Common myeloid progenitor, CD34-positive (primary cell): Measurements from ENCODE around the gene GCNT1.
"Not testable (repeated sequence)": the region's sequence is repeated elsewhere in the genome, so short reads cannot be mapped to it uniquely, and the experiment has no call there.

Experiments
- CTCF ChIA-PET: fragments of 350-600 bp; sonication (Branson Sonifier 250); formaldehyde crosslinking; loops from one replicate; lab custom pipeline; 2021; ENCODE audit warnings: antibody characterized with exemption; lab: Charles Lee
- POLR2A ChIA-PET: fragments of 350-600 bp; sonication (Branson Sonifier 250); formaldehyde crosslinking; loops from one replicate; lab custom pipeline; 2021; ENCODE audit warnings: antibody characterized with exemption; lab: Charles Lee
- DNase-seq, 3 donors: peaks; one replicate each; pipeline versions ENCODE4 v3.0.0 to v3.0.0-alpha.2; 2013
- H3K27ac ChIP-seq, 2 experiments: 1 replicate in 1 of 2; 2 replicates in 1 of 2; pipeline ENCODE4 v1.7.0; 2013; ENCODE audit warnings: inconsistent platforms in 2 of 2, low read length in 2 of 2, mild to moderate bottlenecking in 2 of 2, low read depth in 1 of 2, moderate library complexity in 1 of 2; ENCODE audit not compliant: severe bottlenecking in 2 of 2, insufficient read depth in 1 of 2, poor library complexity in 1 of 2
- H3K27me3 ChIP-seq, 5 experiments: replicated peaks in 2 of 5; 1 replicate in 3 of 5; 2 replicates in 2 of 5; pipeline versions ENCODE4 v1.6.1 to v1.7.0; 2013; ENCODE audit warnings: low read length in 4 of 5, mild to moderate bottlenecking in 2 of 5, moderate library complexity in 2 of 5, inconsistent platforms in 1 of 5; ENCODE audit not compliant: insufficient read depth in 5 of 5, control insufficient read depth in 4 of 5
- H3K36me3 ChIP-seq, 4 experiments: 1 replicate in 2 of 4; 2 replicates in 2 of 4; pipeline versions ENCODE4 v1.6.1 to v1.7.0; 2013; ENCODE audit warnings: low read length in 3 of 4, control low read depth in 1 of 4, mild to moderate bottlenecking in 1 of 4; ENCODE audit not compliant: control insufficient read depth in 4 of 4, insufficient read depth in 4 of 4
- H3K4me1 ChIP-seq, 4 experiments: 1 replicate in 3 of 4; 2 replicates in 1 of 4; pipeline versions ENCODE4 v1.6.1 to v1.7.1; 2013; ENCODE audit warnings: low read length in 3 of 4, mild to moderate bottlenecking in 3 of 4, control low read depth in 1 of 4, inconsistent platforms in 1 of 4, moderate library complexity in 1 of 4; ENCODE audit not compliant: control insufficient read depth in 4 of 4, insufficient read depth in 4 of 4; ENCODE audit errors: control extremely low read depth in 1 of 4
- H3K4me3 ChIP-seq, 7 experiments: 1 replicate in 4 of 7; 2 replicates in 3 of 7; pipeline versions ENCODE4 v1.5.1 to v1.7.0; 2013; ENCODE audit warnings: mild to moderate bottlenecking in 7 of 7, low read length in 6 of 7, moderate library complexity in 6 of 7, inconsistent platforms in 2 of 7, low read depth in 2 of 7, control low read depth in 1 of 7; ENCODE audit not compliant: insufficient read depth in 4 of 7, control insufficient read depth in 1 of 7; ENCODE audit errors: extremely low read depth in 1 of 7
- H3K9me3 ChIP-seq, 5 experiments: 1 replicate in 4 of 5; 2 replicates in 1 of 5; pipeline versions ENCODE4 v1.6.1 to v1.7.1; 2013; ENCODE audit warnings: low read length in 4 of 5, mild to moderate bottlenecking in 2 of 5, inconsistent platforms in 1 of 5, low read depth in 1 of 5, moderate library complexity in 1 of 5; ENCODE audit not compliant: control insufficient read depth in 4 of 5, insufficient read depth in 2 of 5; ENCODE audit errors: control extremely low read depth in 1 of 5
- WGBS: methylation state at CpG from one replicate; pipeline ENCODE4 v1.1.5; 2013; ENCODE audit not compliant: insufficient coverage; 5-methylcytosine and 5-hydroxymethylcytosine counted together

Gene GCNT1

DNA sequence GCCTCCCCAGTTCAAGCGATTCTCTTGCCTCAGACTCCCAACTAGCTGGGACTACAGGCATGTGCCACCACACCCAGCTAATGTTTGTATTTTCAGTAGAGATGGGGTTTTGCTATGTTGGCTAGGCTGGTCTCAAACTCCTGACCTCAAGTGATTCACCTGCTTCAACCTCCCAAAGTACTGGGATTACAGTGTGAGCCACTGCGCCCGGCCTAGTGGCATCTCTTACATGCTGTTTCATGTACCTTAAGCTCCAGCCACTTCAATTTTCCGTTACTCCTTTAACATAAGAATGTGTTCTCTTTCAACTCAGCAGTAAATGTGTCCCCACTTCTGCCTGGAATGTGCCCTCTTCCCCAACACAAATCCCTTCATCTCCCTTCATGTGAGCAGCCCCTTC is 73.9 kb downstream of the GCNT1 start:
- CTCF ChIA-PET = interaction anchor here (0.6 to 1.9 kb wide), 8 partner anchors 8 to 1208 kb away, joined by 3 to 6 read pairs (median 3); partner anchors contain the start of gene GCNT1
- not testable (repeated sequence) for H3K27ac ChIP-seq

DNA sequence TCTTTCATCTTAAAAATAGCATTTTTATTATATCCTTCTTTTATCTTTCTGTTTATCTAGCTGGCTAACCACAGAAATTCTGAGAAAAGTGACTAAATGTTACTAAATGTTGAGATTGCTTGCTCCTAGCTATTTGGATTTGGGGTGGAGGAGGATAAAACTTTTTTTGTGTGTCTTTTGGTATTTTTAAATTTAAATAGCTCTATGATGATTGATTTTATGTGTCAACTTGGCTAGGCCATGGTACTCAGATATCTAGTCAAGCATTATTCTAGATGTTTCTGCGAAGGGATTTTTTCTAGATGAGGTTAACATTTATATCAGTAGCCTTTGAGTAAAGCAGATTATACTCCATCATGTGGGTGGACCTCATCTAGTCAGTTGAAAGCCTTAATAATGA is 75.0 kb downstream of the GCNT1 start:
- H3K27ac ChIP-seq = no peak overlapping the region
- no peak overlapping the region for H3K4me3 ChIP-seq
- H3K36me3 ChIP-seq = no peaks in the 10 kb centered on the region
- peak in 2 of 3 donors; percentile 5 to 10 for DNase-seq
- no peaks in the 10 kb centered on the region for H3K9me3 ChIP-seq
- ChIA-PET POLR2A (no interaction called here), CTCF (interaction anchor here (0.6 to 1.7 kb wide), 8 partner anchors 10 to 100 kb away, joined by 3 to 7 read pairs (median 4); no protein-coding TSS in a partner anchor)
- WGBS = no CpG with 5 or more reads among the region's 1 CpG
- no peaks in the 10 kb centered on the region for H3K27me3 ChIP-seq
- peaks cover 0 to 22% (median 12%) of the 10 kb centered on the region in 4 experiments for H3K4me1 ChIP-seq

More for the DNA sequence above, 73.9 kb downstream of the GCNT1 start:
- DNase-seq, H3K4me3 ChIP-seq, H3K36me3 ChIP-seq, H3K9me3 ChIP-seq, POLR2A ChIA-PET, H3K27me3 ChIP-seq: not testable (repeated sequence)
- WGBS = 100% methylated on average over 3 of the region's 4 CpGs
- H3K4me1 ChIP-seq = peaks cover 0 to 22% (median 12%) of the 10 kb centered on the region in 4 experiments

DNA sequence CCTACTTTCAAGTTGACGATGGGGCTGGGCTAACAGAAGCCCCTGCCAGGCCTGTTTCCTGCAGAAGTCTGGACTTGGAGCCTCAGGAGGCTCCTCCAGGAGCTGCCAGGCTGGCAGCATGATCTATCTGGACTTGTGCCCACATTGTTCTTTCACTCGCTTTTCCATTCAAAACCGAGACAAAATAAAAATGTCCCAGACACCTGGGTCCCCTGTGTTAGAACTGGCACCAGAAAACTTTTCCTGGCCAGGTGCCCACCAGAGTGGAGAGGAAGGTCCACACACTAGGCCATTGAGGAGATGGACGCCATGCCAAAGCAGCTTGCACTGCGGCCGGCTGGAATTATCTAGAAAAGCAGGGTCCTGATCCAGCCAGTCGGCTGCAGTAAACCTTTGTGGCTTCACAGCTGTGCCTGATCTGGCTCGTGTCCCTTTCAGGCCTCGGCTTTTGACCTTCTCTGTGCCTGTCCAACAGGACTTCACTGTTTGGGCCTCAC is 78.2 kb downstream of the GCNT1 start:
- H3K27me3 ChIP-seq = no peaks in the 10 kb centered on the region
- H3K4me1 ChIP-seq = peaks cover 0 to 15% (median 9%) of the 10 kb centered on the region in 4 experiments
- H3K9me3 ChIP-seq = no peaks in the 10 kb centered on the region
- no peak overlapping the region for H3K4me3 ChIP-seq
- POLR2A ChIA-PET = no interaction called here
- H3K36me3 ChIP-seq = no peaks in the 10 kb centered on the region
- WGBS = 91% methylated on average over 9 of the region's 9 CpGs
- no peak overlapping the region for H3K27ac ChIP-seq
- no peak for DNase-seq
- CTCF ChIA-PET = no interaction called here

DNA sequence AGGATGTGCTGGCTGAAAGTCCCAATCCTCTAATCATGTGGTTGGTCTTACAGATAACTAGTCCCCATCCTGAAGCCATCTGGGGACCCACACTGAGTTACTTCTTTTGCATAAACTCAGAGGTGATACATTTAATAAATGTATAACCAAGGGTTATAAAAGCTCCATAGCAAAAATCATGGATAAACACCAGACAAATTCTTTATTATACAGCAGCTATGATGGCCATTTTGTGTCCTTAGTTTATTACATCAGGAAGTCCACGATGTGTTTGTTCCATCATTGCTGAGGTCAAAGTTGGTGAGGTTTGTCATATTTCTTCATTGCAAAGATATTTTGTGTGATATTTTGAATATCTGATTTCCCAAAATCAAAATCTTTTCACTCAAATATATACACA is 80.2 kb downstream of the GCNT1 start:
- DNase-seq = no peak
- no peak overlapping the region for H3K4me3 ChIP-seq
- H3K36me3 ChIP-seq = no peaks in the 10 kb centered on the region
- H3K4me1 ChIP-seq = peaks cover 0 to 2% (median 0%) of the 10 kb centered on the region in 4 experiments
- no CpG with 5 or more reads among the region's 1 CpG for WGBS
- POLR2A ChIA-PET = no interaction called here
- H3K9me3 ChIP-seq = no peaks in the 10 kb centered on the region
- no peaks in the 10 kb centered on the region for H3K27me3 ChIP-seq
- CTCF ChIA-PET = interaction anchor here (1.1 kb wide), 1 partner anchor 53 kb away, joined by 3 read pairs; no protein-coding TSS in a partner anchor
- no peak overlapping the region for H3K27ac ChIP-seq

DNA sequence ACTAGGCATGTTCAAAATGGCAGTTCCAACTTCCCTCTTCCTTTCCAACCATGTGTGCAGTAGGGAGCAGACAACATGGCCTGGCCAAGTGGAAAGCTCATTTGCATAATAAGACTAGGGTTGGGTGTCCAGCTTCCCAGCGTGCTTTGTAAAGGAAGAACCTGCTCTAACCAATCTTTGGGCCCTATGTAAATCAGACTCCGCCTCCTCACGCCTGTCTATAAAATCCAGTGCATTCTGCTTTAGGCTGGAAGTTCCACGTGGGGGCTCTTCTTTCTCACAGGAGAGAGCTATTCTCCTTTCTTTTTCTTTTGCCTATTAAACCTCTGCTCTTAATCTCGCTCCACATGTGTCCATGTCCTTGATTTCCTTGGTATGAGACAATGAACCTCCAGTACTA is 83.4 kb downstream of the GCNT1 start:
- no peak for DNase-seq
- no peaks in the 10 kb centered on the region for H3K36me3 ChIP-seq
- no peaks in the 10 kb centered on the region for H3K27me3 ChIP-seq
- H3K27ac ChIP-seq = no peak overlapping the region
- CTCF ChIA-PET = interaction anchor here (1.0 kb wide), 2 partner anchors 18 to 19 kb away, joined by 3 read pairs; no protein-coding TSS in a partner anchor
- H3K4me3 ChIP-seq = no peak overlapping the region
- POLR2A ChIA-PET = no interaction called here
- no peaks in the 10 kb centered on the region for H3K9me3 ChIP-seq
- no peaks in the 10 kb centered on the region for H3K4me1 ChIP-seq
- WGBS = 100% methylated on average over 4 of the region's 5 CpGs

DNA sequence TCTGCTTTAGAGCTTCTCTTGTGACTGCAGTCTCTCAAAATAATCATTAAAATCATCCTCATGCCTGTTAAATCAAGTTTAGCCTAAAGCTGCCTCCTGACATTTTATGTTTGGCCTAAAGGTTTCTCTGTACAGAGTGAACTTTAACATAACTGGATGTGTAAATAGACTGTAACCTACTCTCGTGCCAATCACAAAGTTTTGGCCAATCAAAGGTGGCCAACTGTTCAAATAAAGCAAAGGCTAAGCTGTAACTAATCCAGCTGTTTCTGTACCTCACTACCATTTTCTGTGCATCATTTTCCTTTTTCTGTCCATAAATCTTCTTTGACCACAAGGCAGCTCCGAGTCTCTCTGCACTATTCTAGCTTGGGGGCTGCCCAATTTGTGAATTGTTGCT is 86.2 kb downstream of the GCNT1 start:
- ChIA-PET CTCF (interaction anchor here (1.0 to 1.9 kb wide), 5 partner anchors 11 to 113 kb away, joined by 3 to 4 read pairs (median 3); no protein-coding TSS in a partner anchor), POLR2A (no interaction called here)
- Histone ChIP-seq H3K36me3 (no peaks in the 10 kb centered on the region), H3K9me3 (no peaks in the 10 kb centered on the region), H3K4me1 (peaks cover 0 to 2% (median 0%) of the 10 kb centered on the region in 4 experiments), H3K27me3 (no peaks in the 10 kb centered on the region), H3K4me3 (no peak overlapping the region), H3K27ac (no peak overlapping the region)
- DNase-seq = no peak
- whole genome bisulfite sequencing = 83% methylated on average over 1 of the region's 2 CpGs

DNA sequence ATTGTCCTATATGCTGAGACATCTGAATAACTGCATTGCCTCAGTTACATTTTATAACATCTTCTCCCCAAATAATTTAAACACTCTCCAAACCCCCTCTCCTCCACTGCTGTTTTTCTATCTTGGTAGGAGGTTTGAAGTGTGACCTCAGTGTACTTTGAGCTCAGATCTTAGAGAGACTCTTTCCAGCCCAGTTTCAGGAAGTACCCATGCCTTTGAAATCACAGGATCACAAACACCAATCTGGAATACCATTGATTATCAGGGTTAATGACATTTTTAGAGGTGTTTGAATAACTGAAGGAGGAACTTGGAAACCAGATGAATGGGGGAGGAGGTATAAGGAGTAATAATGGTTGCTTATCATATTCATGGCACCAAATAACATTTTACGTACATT is 93.2 kb downstream of the GCNT1 start:
- no CpG with 5 or more reads among the region's 1 CpG for WGBS
- H3K36me3 ChIP-seq = no peaks in the 10 kb centered on the region
- H3K4me1 ChIP-seq = peaks cover 0 to 10% (median 1%) of the 10 kb centered on the region in 4 experiments
- no peak for DNase-seq
- no peak overlapping the region for H3K27ac ChIP-seq
- CTCF ChIA-PET = interaction anchor here (1.6 kb wide), 1 partner anchor 35 kb away, joined by 4 read pairs; no protein-coding TSS in a partner anchor
- H3K27me3 ChIP-seq = no peaks in the 10 kb centered on the region
- POLR2A ChIA-PET = no interaction called here
- H3K4me3 ChIP-seq = no peak overlapping the region
- H3K9me3 ChIP-seq = peaks cover 0 to 5% (median 0%) of the 10 kb centered on the region in 5 experiments
